Measurements from ENCODE around the gene DGKB.

- no peak for TF ChIP-seq POLR2A (IDR thresholded peaks at IDR 0.05)
- TF ChIP-seq CTCF (IDR thresholded peaks at IDR 0.05) = no peak
Measured at GRCh38 chr7:14851610-14852009, 50.9 kb downstream of the DGKB start.

All from sigmoid colon (tissue), 3 donors.